CD4-positive, alpha-beta memory T cell (primary cell): ENCODE results near the gene PARK7. TPM values are rescaled to one million over a fixed set of nuclear protein-coding genes. Genes with fewer than 3 reads are reported as not detected.

Source experiments
- CTCF ChIA-PET: fragments of 350-600 bp; sonication (Branson Sonifier 250); formaldehyde crosslinking; loops from one replicate; lab custom pipeline; 2021; ENCODE audit warnings: inconsistent platforms; ENCODE audit not compliant: partially characterized antibody; lab: Charles Lee
- POLR2A ChIA-PET: fragments of 350-600 bp; sonication (Branson Sonifier 250); formaldehyde crosslinking; loops from one replicate; lab custom pipeline; 2021; ENCODE audit not compliant: partially characterized antibody; lab: Charles Lee
- DNase-seq, 5 donors: peaks; one replicate each; pipeline versions ENCODE4 v3.0.0 to v3.0.0-alpha.2; 2020 to 2022; ENCODE audit warnings: mixed read lengths in 1 of 5
- H3K27ac ChIP-seq: one replicate; pipeline ENCODE4 v1.7.0; 2013; ENCODE audit warnings: low read depth, low read length
- H3K27me3 ChIP-seq: 2 replicates; pipeline ENCODE4 v1.7.0; 2013; ENCODE audit warnings: mild to moderate bottlenecking, low read length, moderate library complexity; ENCODE audit not compliant: insufficient read depth
- H3K36me3 ChIP-seq: 2 replicates; pipeline ENCODE4 v1.7.0; 2013; ENCODE audit warnings: mild to moderate bottlenecking, low read length, moderate library complexity; ENCODE audit not compliant: insufficient read depth
- H3K4me1 ChIP-seq: 2 replicates; pipeline ENCODE4 v1.7.0; 2013; ENCODE audit warnings: mild to moderate bottlenecking, low read length, moderate library complexity; ENCODE audit not compliant: insufficient read depth
- H3K4me3 ChIP-seq, 2 donors: one replicate each; pipeline ENCODE4 v1.7.0; 2013; ENCODE audit warnings: low read length in 2 of 2, mild to moderate bottlenecking in 1 of 2
- H3K9me3 ChIP-seq, 2 donors: one replicate each; pipeline ENCODE4 v1.7.0; 2013; ENCODE audit warnings: low read length in 2 of 2, control low read depth in 1 of 2; ENCODE audit not compliant: control insufficient read depth in 1 of 2
- H3K27ac Mint-ChIP-seq, 7 donors: one replicate each; pipeline ENCODE4 v1.8.0; 2020 to 2021; ENCODE audit warnings: mixed read lengths in 7 of 7, mild to moderate bottlenecking in 6 of 7, inconsistent platforms in 3 of 7, moderate library complexity in 3 of 7
- H3K27me3 Mint-ChIP-seq, 2 donors: one replicate each; pipeline ENCODE4 v1.8.0; 2020 to 2021; ENCODE audit warnings: mixed read lengths in 2 of 2
- H3K36me3 Mint-ChIP-seq, 2 donors: one replicate each; pipeline ENCODE4 v1.8.0; 2020 to 2021; ENCODE audit warnings: mixed read lengths in 2 of 2, inconsistent platforms in 1 of 2, mild to moderate bottlenecking in 1 of 2
- H3K4me1 Mint-ChIP-seq, 4 donors: one replicate each; pipeline ENCODE4 v1.8.0; 2020 to 2021; ENCODE audit warnings: mixed read lengths in 4 of 4, mild to moderate bottlenecking in 1 of 4
- H3K4me3 Mint-ChIP-seq, 8 donors: one replicate each; pipeline ENCODE4 v1.8.0; 2020 to 2021; ENCODE audit warnings: mixed read lengths in 8 of 8, mild to moderate bottlenecking in 7 of 8, moderate library complexity in 6 of 8, inconsistent platforms in 3 of 8
- H3K9me3 Mint-ChIP-seq, 8 donors: one replicate each; pipeline ENCODE4 v1.8.0; 2020 to 2021; ENCODE audit warnings: mixed read lengths in 8 of 8, mild to moderate bottlenecking in 5 of 8, inconsistent platforms in 3 of 8, moderate library complexity in 1 of 8
- intact Hi-C: fragments of 100-400 bp; cut with micrococcal nuclease; formaldehyde crosslinking; loops from one replicate; pipeline ENCODE4 v1.15.1; 2023
- polyA plus RNA-seq, 2 donors: library from polyadenylated mRNA; unstranded; fragments of 300-500 nt; fragmentation: Illumina TruSeq; gene quantifications; one replicate each; pipeline ENCODE4 v1.2.3, GENCODE V29; 2021
- total RNA-seq, 2 experiments: library from RNA; stranded (reverse); gene quantifications; one replicate each; pipeline ENCODE4 v1.2.3, GENCODE V29; 2021

Gene PARK7
- total and polyA plus RNA-seq, 4 experiments from 2014 or later, result 112 to 381 (median 232) TPM

DNA sequence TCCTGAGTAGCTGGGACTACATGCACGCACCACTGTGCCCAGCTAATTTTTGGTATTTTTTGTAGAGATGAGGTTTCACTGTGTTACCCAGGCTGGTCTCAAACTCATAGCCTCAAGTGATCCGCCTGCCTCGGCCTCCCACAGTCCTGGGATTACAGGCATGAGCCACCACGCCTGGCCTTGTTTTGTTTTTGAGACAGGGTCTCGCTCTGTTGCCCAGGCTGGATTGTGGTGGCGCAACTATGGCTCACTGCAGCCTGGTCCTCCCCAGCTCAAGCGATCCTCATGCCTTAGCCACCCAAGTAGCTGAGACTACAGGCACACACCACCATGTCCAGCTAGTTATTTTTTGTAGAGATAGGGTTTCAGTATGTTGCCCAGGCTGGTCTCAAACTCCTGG is 26.0 kb downstream of the PARK7 start:
- ChIA-PET POLR2A (no interaction called here), CTCF (no interaction called here)
- no peaks in the 10 kb centered on the region for H3K9me3 ChIP-seq
- H3K27ac ChIP-seq, result no peak overlapping the region
- Mint-ChIP-seq H3K27ac (no peak overlapping the region), H3K4me1 (peaks cover under 1 to 5% (median 2%) of the 10 kb centered on the region in 4 donors), H3K27me3 (no peaks in the 10 kb centered on the region), H3K9me3 (no peaks in the 10 kb centered on the region), H3K36me3 (peaks cover 43 to 52% of the 10 kb centered on the region in 2 donors), H3K4me3 (no peak overlapping the region)
- peaks cover 42% of the 10 kb centered on the region for H3K36me3 ChIP-seq
- DNase-seq, result no peak
- H3K4me1 ChIP-seq, result peaks cover 2% of the 10 kb centered on the region
- no peak overlapping the region for H3K4me3 ChIP-seq
- intact Hi-C loops, result no loop called here
- no peaks in the 10 kb centered on the region for H3K27me3 ChIP-seq

DNA sequence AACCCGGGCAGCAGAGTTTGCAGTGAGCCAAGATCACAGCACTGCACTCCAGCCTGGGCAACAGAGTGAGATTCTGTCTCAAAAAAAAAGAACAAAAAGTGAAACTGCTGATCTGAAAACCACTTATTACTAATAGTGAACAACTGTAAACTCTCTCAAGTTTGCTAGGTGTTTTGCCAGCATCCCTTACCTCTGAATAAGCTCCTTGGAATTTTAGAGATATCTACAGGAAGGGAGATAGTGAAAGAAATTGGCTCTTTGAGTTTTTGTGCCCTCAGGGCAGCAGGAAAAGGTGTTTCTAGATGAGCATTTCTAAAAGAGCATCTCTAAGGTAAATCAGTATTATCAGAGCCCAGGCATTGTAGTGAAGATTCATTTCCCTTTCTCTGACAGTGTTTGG is 27.1 kb downstream of the PARK7 start:
- Histone ChIP-seq H3K27ac (no peak overlapping the region), H3K4me3 (no peak overlapping the region), H3K9me3 (no peaks in the 10 kb centered on the region), H3K4me1 (no peaks in the 10 kb centered on the region), H3K36me3 (peaks cover 34% of the 10 kb centered on the region), H3K27me3 (no peaks in the 10 kb centered on the region)
- no peak for DNase-seq
- no peak overlapping the region for H3K4me3 Mint-ChIP-seq
- H3K27ac Mint-ChIP-seq, result peak overlapping the region in 2 of 7 donors; percentile 32 to 37
- ChIA-PET CTCF (interaction anchor here (1.4 to 3.0 kb wide), 2 partner anchors 8 to 26 kb away, joined by 3 to 10 read pairs; no protein-coding TSS in a partner anchor), POLR2A (no interaction called here)
- H3K4me1 Mint-ChIP-seq, result no peaks in the 10 kb centered on the region
- H3K27me3 Mint-ChIP-seq, result no peaks in the 10 kb centered on the region
- H3K36me3 Mint-ChIP-seq, result peaks cover 40 to 42% of the 10 kb centered on the region in 2 donors
- H3K9me3 Mint-ChIP-seq, result no peaks in the 10 kb centered on the region
- intact Hi-C loops, result no loop called here

DNA sequence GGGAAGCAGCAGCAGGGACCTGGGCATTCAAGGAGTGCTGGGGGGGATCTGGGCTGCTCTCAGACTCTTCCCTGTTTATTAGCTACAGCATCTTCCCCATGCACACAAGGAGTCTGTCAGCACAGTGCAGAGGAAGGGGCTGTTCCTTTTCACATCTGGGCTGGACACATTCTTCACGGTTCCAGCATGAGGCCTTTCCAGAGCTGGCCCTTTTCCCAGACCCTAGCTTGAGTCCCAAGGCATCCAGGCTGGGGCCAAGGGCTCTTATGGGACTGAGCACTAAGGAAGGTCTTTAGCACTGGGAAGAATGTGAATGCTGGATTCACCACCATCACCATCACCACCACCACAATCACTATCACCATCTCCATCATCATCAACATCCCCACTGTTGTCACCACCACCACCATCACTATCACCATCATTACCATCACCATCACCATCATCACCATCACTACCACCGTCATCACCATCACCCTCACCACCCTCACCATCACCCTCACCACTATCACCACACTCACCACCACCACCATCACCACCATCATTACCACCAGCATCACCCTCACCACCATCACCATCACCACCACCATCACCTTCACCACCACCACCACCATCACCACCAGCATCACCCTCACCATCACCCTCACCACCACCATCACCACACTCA is 28.4 kb downstream of the PARK7 start:
- ChIA-PET POLR2A (interaction anchor here (0.6 kb wide), 1 partner anchor 27 kb away, joined by 3 read pairs; no protein-coding TSS in a partner anchor), CTCF (interaction anchor here (1.0 to 3.0 kb wide), 3 partner anchors 9 to 25 kb away, joined by 3 to 10 read pairs (median 3); no protein-coding TSS in a partner anchor)
- no peaks in the 10 kb centered on the region for H3K9me3 Mint-ChIP-seq
- H3K36me3 ChIP-seq, result peaks cover 21% of the 10 kb centered on the region
- no peaks in the 10 kb centered on the region for H3K9me3 ChIP-seq
- no peaks in the 10 kb centered on the region for H3K27me3 Mint-ChIP-seq
- intact Hi-C loops, result no loop called here
- no peak overlapping the region for H3K4me3 ChIP-seq
- H3K4me3 Mint-ChIP-seq, result no peak overlapping the region
- H3K36me3 Mint-ChIP-seq, result peaks cover 28 to 33% of the 10 kb centered on the region in 2 donors
- H3K4me1 Mint-ChIP-seq, result no peaks in the 10 kb centered on the region
- H3K27me3 ChIP-seq, result no peaks in the 10 kb centered on the region
- H3K27ac Mint-ChIP-seq, result peak overlapping the region in 3 of 7 donors; percentile 32 to 76 (median 64)
- no peak overlapping the region for H3K27ac ChIP-seq
- H3K4me1 ChIP-seq, result no peaks in the 10 kb centered on the region
- DNase-seq, result no peak

DNA sequence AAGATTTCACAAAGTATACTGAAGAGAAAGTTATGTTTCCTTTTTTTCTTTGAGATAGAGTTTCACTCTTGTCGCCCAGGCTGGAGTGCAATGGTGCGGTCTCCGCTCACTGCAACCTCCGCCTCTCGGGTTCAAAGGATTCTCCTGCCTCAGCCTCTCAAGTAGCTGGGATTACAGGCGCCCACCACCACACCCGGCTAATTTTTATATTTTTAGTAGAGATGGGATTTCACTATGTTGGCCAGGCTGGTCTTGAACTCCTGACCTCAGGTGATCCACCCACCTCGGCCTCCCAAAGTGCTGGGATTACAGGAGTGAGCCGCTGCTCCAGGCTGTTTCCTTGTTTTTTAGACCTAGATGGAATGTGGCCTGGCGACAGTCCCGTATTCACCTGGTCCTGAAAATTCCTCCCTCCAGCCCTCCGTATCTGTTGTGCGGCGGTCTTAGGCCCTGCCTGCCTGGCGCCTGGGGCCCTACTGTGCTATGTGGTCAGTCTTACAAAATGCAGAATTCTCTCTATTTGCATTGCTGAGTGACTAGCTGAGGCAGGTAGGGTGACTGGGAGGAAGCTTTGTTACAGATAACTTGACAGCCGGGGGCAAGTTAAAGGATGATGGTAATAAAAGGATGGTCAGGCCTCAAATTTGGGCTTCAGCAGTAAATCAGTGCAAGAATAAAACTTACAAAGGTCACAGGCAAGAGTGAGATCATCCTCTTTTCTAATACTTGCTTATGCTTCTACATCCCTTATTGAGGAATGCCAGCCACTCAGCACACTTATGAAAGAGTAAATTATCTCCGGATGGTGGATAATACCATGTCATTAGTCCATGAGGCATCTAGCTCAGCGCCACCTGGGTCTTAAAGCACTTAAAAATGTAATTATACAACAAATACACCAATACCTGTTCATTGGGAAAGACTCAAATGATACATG is 30.3 kb downstream of the PARK7 start:
- Mint-ChIP-seq H3K9me3 (no peaks in the 10 kb centered on the region), H3K4me1 (no peaks in the 10 kb centered on the region), H3K27me3 (no peaks in the 10 kb centered on the region), H3K4me3 (no peak overlapping the region), H3K36me3 (peaks cover 14 to 18% of the 10 kb centered on the region in 2 donors), H3K27ac (no peak overlapping the region)
- peaks cover 4% of the 10 kb centered on the region for H3K36me3 ChIP-seq
- no peaks in the 10 kb centered on the region for H3K9me3 ChIP-seq
- H3K4me3 ChIP-seq, result no peak overlapping the region
- no peaks in the 10 kb centered on the region for H3K4me1 ChIP-seq
- no peaks in the 10 kb centered on the region for H3K27me3 ChIP-seq
- ChIA-PET CTCF (no interaction called here), POLR2A (no interaction called here)
- DNase-seq, result no peak
- intact Hi-C loops, result no loop called here
- H3K27ac ChIP-seq, result no peak overlapping the region

DNA sequence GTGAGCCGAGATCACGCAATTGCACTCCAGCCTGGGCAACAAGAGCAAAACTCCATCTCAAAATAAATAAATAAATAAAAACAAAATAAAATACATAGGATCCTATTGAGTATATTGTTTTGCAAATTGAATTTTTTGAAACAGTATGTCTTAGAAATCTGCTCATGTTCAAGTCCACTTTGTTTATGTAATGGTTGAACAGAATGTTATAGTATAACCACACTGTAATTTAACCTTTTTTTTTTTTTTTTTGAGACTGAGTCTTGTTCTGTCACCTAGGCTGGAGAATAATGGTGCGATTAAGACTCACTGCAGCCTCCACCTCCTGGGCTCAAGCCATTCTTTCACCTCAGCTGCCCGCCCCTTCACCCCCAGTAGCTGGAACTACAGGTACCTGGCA is 31.4 kb downstream of the PARK7 start:
- CTCF ChIA-PET, result interaction anchor here (1.1 kb wide), 1 partner anchor 12 kb away, joined by 4 read pairs; no protein-coding TSS in a partner anchor
- no peaks in the 10 kb centered on the region for H3K4me1 Mint-ChIP-seq
- no peak for DNase-seq

DNA sequence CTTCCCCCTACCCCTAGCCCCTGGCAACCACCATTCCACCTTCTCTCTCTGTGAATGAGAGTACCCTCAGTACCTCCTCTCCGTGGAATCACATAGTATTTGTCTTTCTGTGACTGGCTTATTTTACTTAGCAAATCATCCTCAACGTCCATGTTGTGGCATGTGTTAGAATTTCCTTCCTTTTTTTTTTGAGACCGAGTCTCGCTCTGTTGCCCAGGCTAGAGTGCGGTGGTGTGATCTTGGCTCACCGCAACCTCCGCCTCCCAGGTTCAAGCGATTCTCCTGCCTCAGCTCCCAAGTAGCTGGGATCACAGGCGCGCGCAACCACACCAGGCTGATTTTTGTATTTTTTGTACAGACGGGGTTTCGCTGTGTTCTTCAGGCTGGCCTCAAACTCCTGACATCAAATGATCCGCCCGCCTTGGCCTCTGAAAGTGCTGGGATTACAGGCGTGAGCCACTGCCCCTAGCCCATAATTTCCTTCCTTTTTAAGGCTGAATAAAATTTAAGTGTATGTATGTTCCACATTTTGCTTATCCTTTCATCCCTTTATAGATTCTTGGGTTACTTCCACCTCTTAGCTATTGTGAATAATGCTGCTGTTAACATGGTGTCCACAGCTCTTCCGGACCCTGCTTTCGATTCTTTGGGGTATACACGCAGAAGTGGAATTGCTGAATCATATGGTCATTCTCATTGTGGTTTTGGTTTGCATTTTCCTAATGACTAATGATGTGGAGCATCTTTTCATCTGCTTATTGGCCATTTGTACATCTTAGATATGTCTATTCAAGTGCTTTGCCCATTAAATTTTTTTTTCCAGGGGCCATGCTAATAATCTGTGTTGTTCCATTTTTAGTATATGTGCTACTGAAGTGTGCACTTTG is 32.3 kb downstream of the PARK7 start:
- H3K27me3 ChIP-seq, result no peaks in the 10 kb centered on the region
- peaks cover 4% of the 10 kb centered on the region for H3K36me3 ChIP-seq
- H3K4me3 ChIP-seq, result no peak overlapping the region
- intact Hi-C loops, result no loop called here
- H3K4me1 ChIP-seq, result no peaks in the 10 kb centered on the region
- no peaks in the 10 kb centered on the region for H3K9me3 ChIP-seq
- no peaks in the 10 kb centered on the region for H3K4me1 Mint-ChIP-seq
- no peaks in the 10 kb centered on the region for H3K9me3 Mint-ChIP-seq
- H3K27ac ChIP-seq, result no peak overlapping the region
- H3K4me3 Mint-ChIP-seq, result no peak overlapping the region
- H3K36me3 Mint-ChIP-seq, result peaks cover 8 to 17% of the 10 kb centered on the region in 2 donors
- DNase-seq, result no peak
- no peaks in the 10 kb centered on the region for H3K27me3 Mint-ChIP-seq
- H3K27ac Mint-ChIP-seq, result peak overlapping the region in 1 of 7 donors; percentile 66
- ChIA-PET POLR2A (no interaction called here), CTCF (interaction anchor here (1.1 kb wide), 1 partner anchor 13 kb away, joined by 4 read pairs; no protein-coding TSS in a partner anchor)

More for the DNA sequence above, 31.4 kb downstream of the PARK7 start:
- no peak overlapping the region for H3K4me3 Mint-ChIP-seq
- no peaks in the 10 kb centered on the region for H3K4me1 ChIP-seq
- no peak overlapping the region for H3K27ac ChIP-seq
- no peak overlapping the region for H3K4me3 ChIP-seq
- peaks cover 9 to 16% of the 10 kb centered on the region in 2 donors for H3K36me3 Mint-ChIP-seq
- no peaks in the 10 kb centered on the region for H3K9me3 Mint-ChIP-seq
- H3K27me3 Mint-ChIP-seq, result no peaks in the 10 kb centered on the region
- POLR2A ChIA-PET, result no interaction called here
- H3K27me3 ChIP-seq, result no peaks in the 10 kb centered on the region
- no peak overlapping the region for H3K27ac Mint-ChIP-seq
- peaks cover 4% of the 10 kb centered on the region for H3K36me3 ChIP-seq
- intact Hi-C loops, result no loop called here
- no peaks in the 10 kb centered on the region for H3K9me3 ChIP-seq
